Esophagus muscularis mucosa (tissue), 3 donors: ENCODE measurements around the gene KLLN.

ENCODE experiments used
- CTCF ChIP-seq, 3 experiments: fragments of 200-600 bp in 2 of 3; fragments of 450-650 bp in 1 of 3; sonication (generic) in 2 of 3; IDR thresholded peaks; one replicate each; pipeline ENCODE4 v1.5.1; 2017 to 2019; ENCODE audit warnings: antibody characterized with exemption in 3 of 3, mild to moderate bottlenecking in 2 of 3, moderate library complexity in 1 of 3
- POLR2A ChIP-seq: fragments of 450-650 bp; IDR thresholded peaks from one replicate; pipeline ENCODE4 v1.6.1; 2017; ENCODE audit warnings: antibody characterized with exemption, moderate library complexity, mild to moderate bottlenecking, low read depth
- POLR2AphosphoS5 ChIP-seq, 2 donors: sonication (generic); formaldehyde crosslinking; IDR thresholded peaks; one replicate each; pipeline ENCODE4 v1.6.1; 2017; ENCODE audit warnings: antibody characterized with exemption in 2 of 2

GRCh38 chr10:87896216-87896615, 32.9 kb upstream of the KLLN start:
- TF ChIP-seq POLR2AphosphoS5 (IDR thresholded peaks at IDR 0.05): no peak
- no peak for TF ChIP-seq CTCF (IDR thresholded peaks at IDR 0.05)
- no peak for TF ChIP-seq POLR2A
